Measurements from ENCODE around the gene BORCS8.
A peak's percentile ranks its signal among the peaks of the same experiment; 100 is the strongest.
"Not testable (repeated sequence)": the region's sequence is repeated elsewhere in the genome, so short reads cannot be mapped to it uniquely, and the experiment has no call there.

BORCS8 gene

DNA sequence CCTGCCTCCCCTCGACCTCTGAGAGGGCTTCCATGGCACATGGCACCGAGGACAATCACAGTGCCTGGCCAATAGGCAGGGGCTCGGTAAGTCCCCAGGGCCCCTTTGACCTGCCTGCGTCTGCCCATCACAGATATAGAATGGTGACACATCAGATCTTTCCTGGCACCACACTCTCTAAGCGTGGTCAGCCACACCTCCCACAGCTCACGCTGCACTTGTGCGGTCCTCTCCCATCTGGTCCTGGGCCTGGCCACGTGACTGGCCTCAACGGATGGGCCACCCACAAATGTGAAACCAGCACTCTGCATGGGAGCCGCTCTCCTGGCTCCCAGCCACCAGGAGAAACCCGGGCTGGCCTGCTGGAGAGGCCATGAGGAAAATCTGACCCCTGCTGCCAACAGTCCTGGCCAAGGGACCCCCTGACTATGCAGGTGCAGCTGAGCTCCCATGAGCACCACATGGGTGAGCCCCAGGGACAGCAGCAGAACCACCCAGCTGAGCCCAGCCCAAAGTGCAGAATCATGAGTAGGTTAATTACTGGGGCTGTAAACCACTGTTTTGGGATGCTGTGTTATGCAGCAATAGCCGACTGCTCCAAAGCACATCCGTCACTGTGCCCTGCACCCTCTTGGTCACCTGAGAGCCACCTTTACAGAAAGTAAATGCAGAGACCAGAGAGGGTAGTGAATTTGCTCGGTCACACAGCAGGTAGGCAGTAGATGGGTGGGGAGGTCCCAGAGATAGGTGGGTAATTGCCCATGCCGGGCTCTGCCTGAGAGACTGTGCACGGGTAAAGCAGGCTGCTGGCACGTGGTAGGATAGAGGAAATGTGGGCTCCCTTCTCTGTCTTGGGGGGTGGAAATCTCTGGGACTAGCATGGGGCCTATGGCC is 12.2 kb downstream of the BORCS8 start:
- DNase-seq: no peak

GRCh38 chr19:19176950-19177349 is 15.0 kb downstream of the BORCS8 start:
- DNase-seq: no peak

DNA sequence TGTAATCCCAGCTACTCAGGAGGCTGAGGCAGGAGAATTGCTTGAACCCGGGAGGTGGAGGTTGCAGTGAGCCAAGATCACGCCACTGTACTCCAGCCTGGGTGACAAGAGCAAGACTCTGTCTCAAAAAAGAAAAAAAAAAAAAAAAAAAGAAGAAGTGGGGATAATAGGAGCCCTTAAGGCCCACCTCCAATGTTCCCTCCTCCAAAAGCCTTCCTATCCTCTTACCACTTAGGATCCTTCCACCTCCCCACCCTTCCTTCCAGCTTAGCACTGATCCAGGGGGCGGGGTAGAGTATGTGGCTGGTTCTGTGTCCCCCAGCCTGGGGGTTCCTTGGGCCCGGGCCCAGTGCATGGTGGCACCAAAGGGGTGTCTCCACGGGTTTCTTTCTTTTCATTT is 18.7 kb downstream of the BORCS8 start:
- DNase-seq: not testable (repeated sequence)

- DNase-seq: no peak
Measured at GRCh38 chr19:19171821-19172532, 20.0 kb downstream of the BORCS8 start.

GRCh38 chr19:19170873-19171672 is 20.9 kb downstream of the BORCS8 start:
- no peak for DNase-seq

DNA sequence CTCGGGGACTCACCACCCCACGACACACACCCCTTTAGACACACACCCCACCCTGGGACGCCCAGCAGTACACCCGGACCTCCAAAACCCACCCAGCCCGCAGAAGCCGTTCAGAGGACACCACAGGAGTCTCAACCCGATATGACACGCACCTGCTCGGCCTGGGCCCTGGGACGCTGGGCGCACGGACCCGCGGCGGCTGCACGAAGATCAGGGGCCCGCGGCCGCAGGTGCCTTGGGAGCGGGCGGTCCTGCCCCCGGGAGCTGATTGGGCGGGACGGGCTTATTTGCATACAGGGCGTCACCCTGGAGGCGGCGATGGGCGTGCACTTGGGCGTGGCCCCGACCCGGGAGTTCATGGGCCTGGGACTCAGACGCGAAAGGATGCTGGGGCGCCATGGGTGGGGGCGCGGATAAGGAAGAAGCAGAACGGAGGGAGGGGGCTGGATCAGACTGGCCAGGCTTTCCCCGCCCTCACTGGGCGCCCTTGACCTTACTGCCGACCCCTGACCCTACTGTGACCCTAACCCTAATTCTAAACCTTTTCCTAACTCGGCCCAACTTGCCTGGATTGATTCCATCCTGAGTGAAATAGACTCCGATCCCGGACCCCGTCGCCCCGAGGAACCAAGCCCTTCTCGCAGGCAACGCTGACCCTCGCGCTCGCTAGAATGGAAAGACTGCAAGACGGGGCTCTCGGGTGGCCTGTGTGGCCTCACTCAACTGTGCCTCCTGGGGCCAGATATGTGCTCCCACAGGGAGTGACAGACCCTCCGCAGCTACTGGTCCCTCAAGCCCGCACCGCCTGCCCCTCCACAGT is 21.7 kb downstream of the BORCS8 start, which contains the start of gene MEF2B:
Gene MEF2B (minus strand): TSS at position 211 of the 820 bp plus-strand sequence. CDS start 19,528 bp downstream, outside the sequence.
- DNase-seq: peak; percentile 72 to 76

GRCh38 chr19:19169236-19170052 is 22.5 kb downstream of the BORCS8 start:
- DNase-seq: no peak

DNA sequence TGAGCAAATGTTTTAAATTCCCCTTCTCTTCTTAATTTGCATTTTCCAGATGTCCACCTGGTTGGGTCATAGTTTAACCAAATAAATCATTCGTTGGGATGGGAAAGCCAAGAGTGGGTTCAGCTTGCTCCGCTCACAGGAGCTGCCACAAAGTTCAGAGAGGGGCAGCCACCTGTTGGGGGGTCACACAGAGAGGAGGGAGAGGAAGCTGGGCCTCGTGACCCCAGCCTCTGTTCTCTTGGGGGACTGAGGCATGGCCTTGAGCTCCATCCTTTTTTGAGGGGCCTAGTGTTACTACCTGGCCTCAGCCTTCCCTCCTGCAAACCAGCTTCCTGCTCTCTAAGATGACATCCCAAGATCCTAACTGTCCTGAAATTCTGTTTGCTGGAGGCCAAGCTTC is 24.3 kb downstream of the BORCS8 start:
- no peak for DNase-seq

GRCh38 chr19:19165396-19165795 is 26.6 kb downstream of the BORCS8 start:
- DNase-seq: no peak

- no peak for DNase-seq
Measured at GRCh38 chr19:19162495-19162894, 29.5 kb downstream of the BORCS8 start.

DNA sequence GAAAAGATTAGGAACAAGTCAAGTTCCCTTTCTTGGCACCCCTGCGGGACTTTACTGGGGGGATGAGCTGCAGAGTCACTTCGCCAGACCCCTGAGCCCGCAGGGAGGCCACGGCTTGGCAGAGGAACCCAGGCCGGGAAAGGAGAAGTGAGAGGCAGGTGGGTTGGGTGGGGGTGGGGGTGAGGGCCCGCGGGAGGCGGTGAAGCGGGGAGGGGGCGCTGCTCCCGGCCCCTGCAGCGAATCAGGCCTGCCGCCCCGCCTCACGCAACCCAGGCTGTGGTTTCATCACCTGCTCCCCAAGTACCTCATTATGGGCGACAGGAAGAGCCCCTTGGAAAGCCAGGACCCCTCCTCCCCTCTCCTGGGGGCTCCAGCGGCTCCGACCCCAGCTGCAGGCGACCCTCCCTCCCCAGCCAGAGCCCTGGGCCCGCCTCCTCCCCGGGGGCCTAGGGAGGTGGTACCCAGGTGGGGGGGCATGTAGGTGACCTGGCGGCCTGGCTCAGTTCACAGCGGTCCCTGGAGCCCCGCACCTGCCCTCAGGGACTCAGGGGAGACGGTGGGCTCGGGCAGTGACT is 31.4 kb downstream of the BORCS8 start:
- no peak for DNase-seq

DNA sequence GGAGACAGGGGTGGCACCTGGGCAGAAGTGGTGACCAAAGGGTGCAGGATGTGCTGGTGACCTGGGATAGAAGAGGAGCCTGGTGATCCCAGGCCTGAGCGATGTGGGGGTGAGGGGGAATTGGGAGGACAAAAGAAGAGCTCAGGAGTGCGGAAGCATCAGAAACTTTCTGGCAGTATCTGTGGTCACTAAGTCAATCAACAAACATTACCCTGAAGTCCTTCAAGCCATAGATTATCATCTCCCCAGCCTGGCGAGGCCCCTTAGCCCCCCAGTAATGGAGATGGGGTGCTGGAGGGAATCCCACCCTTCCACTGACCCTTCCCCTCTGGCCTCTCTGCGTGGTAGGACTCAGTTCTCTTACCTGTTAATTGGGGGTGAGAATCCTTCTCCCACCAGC is 32.4 kb downstream of the BORCS8 start:
- no peak for DNase-seq

- no peak for DNase-seq
Measured at GRCh38 chr19:19157808-19158207, 34.1 kb downstream of the BORCS8 start.

DNA sequence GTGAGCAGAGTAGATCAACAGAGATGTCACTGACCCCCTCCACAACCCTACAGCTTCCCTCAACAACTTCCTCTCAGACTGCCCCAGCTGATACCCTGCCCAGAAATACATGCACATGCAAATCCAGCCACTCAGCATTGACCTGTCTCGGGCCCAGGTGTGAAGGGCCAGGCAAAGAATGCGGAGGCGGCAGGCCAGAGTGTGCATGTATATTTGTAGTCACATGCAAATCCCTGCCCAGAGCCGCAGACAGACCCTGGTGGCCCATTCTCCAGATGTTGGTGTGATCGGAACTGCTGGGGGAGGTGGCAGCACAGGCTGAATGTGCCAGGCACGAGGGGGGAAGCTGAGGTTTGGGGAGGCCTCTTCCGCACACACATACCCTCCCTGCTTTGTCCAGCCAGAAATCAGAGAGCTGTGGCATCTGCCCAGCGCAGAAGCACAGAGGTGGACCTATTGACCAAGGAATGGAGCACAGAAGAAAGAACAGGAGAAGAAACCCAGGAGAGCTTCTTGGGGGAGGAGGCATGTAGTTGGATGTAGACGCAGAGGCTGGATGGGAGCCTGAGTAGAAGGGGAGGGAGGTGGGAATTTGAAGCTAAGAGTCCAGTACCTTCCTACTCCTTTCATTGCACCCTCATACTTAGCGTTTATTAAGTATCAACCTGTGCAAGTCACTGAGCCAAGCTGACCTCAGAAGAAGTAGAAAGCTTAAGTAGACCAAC is 36.3 kb downstream of the BORCS8 start:
- DNase-seq: no peak

GRCh38 chr19:19154768-19155494 is 37.0 kb downstream of the BORCS8 start:
- no peak for DNase-seq

DNA sequence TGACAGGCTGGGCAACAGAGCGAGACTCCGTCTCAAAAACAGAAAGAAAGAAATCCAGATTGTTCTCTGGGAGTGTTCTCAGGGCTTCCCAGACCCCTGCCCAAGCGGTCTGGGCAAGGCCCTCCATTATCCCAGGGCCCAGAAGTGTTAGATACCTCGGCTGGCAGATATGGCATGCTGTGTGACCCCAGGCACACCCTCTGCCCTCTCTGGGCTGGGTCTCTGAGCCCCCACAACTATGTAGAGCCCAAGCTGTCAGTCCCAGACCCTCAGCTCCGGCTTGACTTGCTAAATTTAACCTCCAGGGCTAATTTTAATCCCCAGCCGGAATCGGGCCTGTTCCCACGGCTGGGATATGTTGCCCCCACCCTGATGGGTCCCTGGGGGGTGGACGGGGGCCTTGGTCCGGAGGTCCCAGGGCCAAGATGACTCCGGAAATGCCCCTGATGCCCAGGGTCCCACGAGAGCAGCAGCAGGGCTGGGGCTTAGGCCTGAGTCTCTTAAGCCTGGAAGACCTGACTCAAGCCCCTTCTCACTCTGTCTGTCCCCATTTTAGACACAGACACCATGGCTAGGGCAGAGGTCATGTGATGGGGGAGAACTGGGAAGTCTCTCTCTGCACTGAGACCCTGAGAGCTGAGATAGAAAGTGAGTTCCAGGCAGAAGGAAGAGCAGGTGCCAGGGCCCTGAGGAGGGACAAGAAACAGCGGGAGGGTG is 39.1 kb downstream of the BORCS8 start:
- no peak for DNase-seq

GRCh38 chr19:19151418-19151817 is 40.5 kb downstream of the BORCS8 start:
- no peak for DNase-seq

GRCh38 chr19:19149435-19149834 is 42.5 kb downstream of the BORCS8 start:
- DNase-seq: no peak

DNA sequence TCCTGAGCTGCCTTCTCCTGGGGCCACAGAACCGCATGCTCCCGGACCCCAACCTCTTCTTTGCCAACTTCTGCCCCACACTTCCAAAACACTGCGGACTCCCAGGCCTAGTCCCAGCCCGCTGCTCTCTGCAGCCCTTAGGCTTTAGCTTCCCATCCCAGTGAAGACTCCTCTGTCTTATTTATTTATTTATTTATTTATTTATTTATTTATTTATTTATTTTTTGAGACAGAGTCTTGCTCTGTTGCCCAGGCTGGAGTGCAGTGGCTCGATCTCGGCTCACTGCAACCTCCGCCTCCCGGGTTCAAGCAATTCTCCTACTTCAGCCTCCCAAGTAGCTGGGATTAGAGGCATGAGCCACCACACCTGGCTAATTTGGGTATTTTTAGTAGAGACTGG is 43.4 kb downstream of the BORCS8 start:
- DNase-seq: not testable (repeated sequence)

All from stimulated activated CD4-positive, alpha-beta T cell treated with anti-CD3 and anti-CD28 coated beads, Interleukin-2, amount 100 ng/mL, for 48 hours (primary cell).